Transverse colon (tissue), 4 donors: Measurements from ENCODE around the gene KAT7.

Experiments
- CTCF ChIP-seq, 5 experiments: fragments of 200-600 bp in 3 of 5; fragments of 450-650 bp in 2 of 5; sonication (generic) in 3 of 5; IDR thresholded peaks; 1 replicate in 2 of 5; 2 replicates in 3 of 5; pipeline ENCODE4 v1.5.1; 2016 to 2017; ENCODE audit warnings: antibody characterized with exemption in 5 of 5, inconsistent platforms in 3 of 5, mild to moderate bottlenecking in 2 of 5, moderate library complexity in 1 of 5
- EP300 ChIP-seq: sonication (generic); formaldehyde crosslinking; IDR thresholded peaks from one replicate; pipeline ENCODE4 v1.6.1; 2017; ENCODE audit warnings: antibody characterized with exemption, low read depth
- POLR2A ChIP-seq: fragments of 450-650 bp; IDR thresholded peaks from one replicate; pipeline ENCODE4 v1.6.1; 2016; ENCODE audit warnings: antibody characterized with exemption, mild to moderate bottlenecking, moderate library complexity
- POLR2AphosphoS5 ChIP-seq, 3 donors: sonication (generic); formaldehyde crosslinking; IDR thresholded peaks; one replicate each; pipeline ENCODE4 v1.6.1; 2016; ENCODE audit warnings: antibody characterized with exemption in 3 of 3

GRCh38 chr17:49859991-49860953 lies 71.8 kb downstream of the KAT7 start:
- TF ChIP-seq CTCF (IDR thresholded peaks at IDR 0.05) = no peak
- TF ChIP-seq POLR2AphosphoS5 (IDR thresholded peaks at IDR 0.05) = no peak
- TF ChIP-seq POLR2A = no peak
- TF ChIP-seq EP300 = no peak
